Activated T-helper 2 cell treated with anti-CD3 and anti-CD28 coated beads, Interferon-gamma antibody, Interleukin-2, Interleukin-4, amounts not matched to agents 10 μg/mL and 5 μg/mL and 100 μg/mL, durations not matched to agents 14 hours and 24 hours and 36 hours (primary cell): Measurements from ENCODE around the gene PPP2CA. TPM values are rescaled to one million over a fixed set of nuclear protein-coding genes. Genes with fewer than 3 reads are reported as not detected.

ENCODE experiments used
- DNase-seq: peaks from one replicate; pipeline ENCODE4 v3.0.0; 2021; ENCODE audit warnings: low spot score
- H3K27ac Mint-ChIP-seq: one replicate; pipeline ENCODE4 v1.8.0; 2021; ENCODE audit warnings: mixed read lengths
- H3K27me3 Mint-ChIP-seq: one replicate; pipeline ENCODE4 v1.8.0; 2021; ENCODE audit warnings: low read depth, mixed read lengths
- H3K36me3 Mint-ChIP-seq: one replicate; pipeline ENCODE4 v1.8.0; 2021; ENCODE audit warnings: low read depth, mixed read lengths
- H3K4me1 Mint-ChIP-seq: one replicate; pipeline ENCODE4 v1.8.0; 2021; ENCODE audit warnings: low read depth, mixed read lengths
- H3K4me3 Mint-ChIP-seq: one replicate; pipeline ENCODE4 v1.8.0; 2021; ENCODE audit warnings: low read depth, mild to moderate bottlenecking, moderate library complexity, mixed read lengths
- H3K9me3 Mint-ChIP-seq: one replicate; pipeline ENCODE4 v1.8.0; 2021; ENCODE audit warnings: mixed read lengths
- intact Hi-C: fragments of 100-400 bp; cut with micrococcal nuclease; formaldehyde crosslinking; loops from one replicate; pipeline ENCODE4 v1.15.1; 2023
- total RNA-seq: library from RNA; stranded (reverse); gene quantifications from 2 replicates; pipeline ENCODE4 v1.2.3, GENCODE V29; 2022

PPP2CA gene
- total RNA-seq, 1 donor from 2014 or later, result 179 TPM

GRCh38 chr5:134148316-134148715 lies 77.6 kb downstream of the PPP2CA start:
- Mint-ChIP-seq H3K9me3 (no peaks in the 10 kb centered on the region), H3K27ac (peak overlapping the region; percentile 28), H3K4me1 (peaks cover 13% of the 10 kb centered on the region), H3K36me3 (peaks cover 61% of the 10 kb centered on the region), H3K27me3 (no peaks in the 10 kb centered on the region), H3K4me3 (no peak overlapping the region)
- no peak for DNase-seq
- intact Hi-C loops, result no loop called here

DNA sequence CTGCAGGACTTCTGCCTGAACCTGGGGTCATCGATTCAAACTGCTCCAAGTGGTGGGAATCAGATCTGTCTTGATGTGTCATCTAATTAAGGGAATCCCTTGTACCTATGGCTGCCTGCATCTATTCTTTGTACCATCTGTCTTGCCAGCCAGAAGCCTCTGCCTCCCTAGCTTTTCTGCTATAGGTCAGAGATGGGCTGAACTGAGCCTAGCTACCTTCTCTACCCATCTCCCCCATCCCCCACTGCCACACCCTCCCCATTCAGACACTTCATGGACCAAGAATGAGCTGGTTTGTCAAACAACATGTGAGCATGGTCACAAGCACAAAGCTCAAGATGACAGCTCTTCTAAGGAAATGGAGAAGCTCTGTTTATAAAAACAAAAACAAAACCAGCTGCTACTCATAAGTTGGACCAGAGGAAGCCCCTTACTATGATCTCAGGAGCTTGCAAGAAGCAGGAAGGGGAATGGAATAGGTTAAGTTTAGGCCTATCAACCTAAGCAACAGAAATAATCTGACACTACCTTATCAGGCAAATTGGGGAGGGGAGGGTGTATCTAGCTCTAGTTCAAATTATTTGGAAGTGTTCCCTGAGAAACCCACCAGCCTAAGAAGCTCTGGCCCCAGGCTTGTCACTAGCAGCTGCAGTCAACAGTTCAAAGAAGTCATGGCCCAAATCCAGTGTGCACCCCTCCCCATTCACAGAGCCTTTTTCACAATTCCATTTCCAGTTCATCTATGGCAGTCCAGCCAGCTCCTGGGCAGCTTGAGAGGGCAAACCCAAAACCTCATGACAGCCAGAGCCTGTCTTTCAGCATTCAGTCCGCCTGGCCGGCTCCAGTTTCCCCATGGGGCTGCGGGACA lies 79.0 kb downstream of the PPP2CA start:
- intact Hi-C loops, result loop anchor here (1.0 kb wide), 1 partner anchor 108 kb away; no protein-coding TSS in a partner anchor
- Mint-ChIP-seq H3K4me3 (no peak overlapping the region), H3K27ac (no peak overlapping the region), H3K36me3 (peaks cover 61% of the 10 kb centered on the region), H3K27me3 (no peaks in the 10 kb centered on the region), H3K9me3 (no peaks in the 10 kb centered on the region), H3K4me1 (peaks cover 10% of the 10 kb centered on the region)
- DNase-seq, result no peak

DNA sequence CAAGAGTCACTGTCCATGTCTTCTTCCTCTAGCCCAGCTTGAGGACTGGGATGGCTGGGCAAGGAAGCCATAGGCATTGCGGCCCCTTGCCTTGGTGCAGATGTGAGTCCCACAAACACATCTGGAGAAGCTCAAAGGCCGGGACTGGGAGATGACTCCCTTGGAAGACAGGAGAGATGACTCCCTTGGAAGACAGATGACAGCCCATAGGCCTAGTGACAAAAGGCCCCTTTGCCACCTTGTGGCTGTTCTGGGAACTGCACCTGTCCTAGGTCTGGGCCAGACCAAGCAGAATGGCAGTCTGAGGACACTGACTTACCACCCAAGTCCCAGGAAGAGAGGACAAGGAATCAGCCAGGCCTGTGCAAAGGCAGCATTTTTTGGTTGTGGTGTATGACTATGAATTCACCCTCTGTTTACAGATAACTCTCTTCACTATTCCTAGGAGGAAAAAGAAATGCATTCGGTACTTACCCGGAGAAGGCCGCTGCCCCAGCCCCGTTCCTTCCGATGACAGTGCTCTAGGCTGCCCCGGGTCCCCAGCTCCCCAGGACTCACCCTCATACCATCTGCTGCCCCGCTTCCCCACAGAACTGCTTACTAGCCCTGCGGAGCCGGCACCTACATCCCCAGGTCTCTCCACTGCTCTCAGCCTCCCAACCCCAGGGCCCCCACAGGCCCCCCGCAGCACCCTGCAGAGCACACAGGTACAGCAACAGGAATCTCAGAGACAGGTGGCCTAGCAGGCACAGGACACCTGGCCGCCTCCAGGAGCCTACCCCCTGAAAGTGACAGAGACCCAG lies 79.9 kb downstream of the PPP2CA start:
- intact Hi-C loops, result loop anchor here (1.0 kb wide), 1 partner anchor 107 kb away; no protein-coding TSS in a partner anchor
- no peak overlapping the region for H3K27ac Mint-ChIP-seq
- peak; percentile 68 for DNase-seq
- no peaks in the 10 kb centered on the region for H3K27me3 Mint-ChIP-seq
- no peak overlapping the region for H3K4me3 Mint-ChIP-seq
- peaks cover 9% of the 10 kb centered on the region for H3K4me1 Mint-ChIP-seq
- no peaks in the 10 kb centered on the region for H3K9me3 Mint-ChIP-seq
- peaks cover 62% of the 10 kb centered on the region for H3K36me3 Mint-ChIP-seq

- H3K27ac Mint-ChIP-seq, result peak overlapping the region; percentile 40
- H3K4me1 Mint-ChIP-seq, result peaks cover 14% of the 10 kb centered on the region
- DNase-seq, result no peak
- H3K27me3 Mint-ChIP-seq, result no peaks in the 10 kb centered on the region
- H3K36me3 Mint-ChIP-seq, result peaks cover 62% of the 10 kb centered on the region
- H3K9me3 Mint-ChIP-seq, result no peaks in the 10 kb centered on the region
- intact Hi-C loops, result no loop called here
- H3K4me3 Mint-ChIP-seq, result no peak overlapping the region
These were observed 80.7 kb downstream of the PPP2CA start for GRCh38 chr5:134145041-134145757.

Other genes starting within 250 kb of the PPP2CA start
- 455 and 459 TPM in 2 replicates for gene VDAC1, start 221.1 kb downstream of the PPP2CA start, total RNA-seq
- 8.4 and 10.0 TPM in 2 replicates for gene TCF7, start 111.4 kb downstream of the PPP2CA start, total RNA-seq
- 254 and 257 TPM in 2 replicates for gene SKP1, start 49.1 kb downstream of the PPP2CA start, total RNA-seq
- gene CDKL3, start 141.1 kb upstream of the PPP2CA start, total RNA-seq, result 1.1 and 1.3 TPM in 2 replicates
- 97.2 and 97.5 TPM in 2 replicates for gene UBE2B, start 145.5 kb upstream of the PPP2CA start, total RNA-seq
- gene CDKN2AIPNL, start 185.8 kb upstream of the PPP2CA start, total RNA-seq, result 34.5 and 37.8 TPM in 2 replicates